ENCODE measurements around the gene BORCS6. TPM values are rescaled to one million over a fixed set of nuclear protein-coding genes. Genes with fewer than 3 reads are reported as not detected.
A peak's percentile ranks its signal among the peaks of the same experiment; 100 is the strongest.
"Not testable (repeated sequence)": the region's sequence is repeated elsewhere in the genome, so short reads cannot be mapped to it uniquely, and the experiment has no call there.

The BORCS6 gene
- total and polyA plus RNA-seq, 3 experiments from 2014 or later, result 8.1 to 30.0 (median 8.8) TPM

DNA sequence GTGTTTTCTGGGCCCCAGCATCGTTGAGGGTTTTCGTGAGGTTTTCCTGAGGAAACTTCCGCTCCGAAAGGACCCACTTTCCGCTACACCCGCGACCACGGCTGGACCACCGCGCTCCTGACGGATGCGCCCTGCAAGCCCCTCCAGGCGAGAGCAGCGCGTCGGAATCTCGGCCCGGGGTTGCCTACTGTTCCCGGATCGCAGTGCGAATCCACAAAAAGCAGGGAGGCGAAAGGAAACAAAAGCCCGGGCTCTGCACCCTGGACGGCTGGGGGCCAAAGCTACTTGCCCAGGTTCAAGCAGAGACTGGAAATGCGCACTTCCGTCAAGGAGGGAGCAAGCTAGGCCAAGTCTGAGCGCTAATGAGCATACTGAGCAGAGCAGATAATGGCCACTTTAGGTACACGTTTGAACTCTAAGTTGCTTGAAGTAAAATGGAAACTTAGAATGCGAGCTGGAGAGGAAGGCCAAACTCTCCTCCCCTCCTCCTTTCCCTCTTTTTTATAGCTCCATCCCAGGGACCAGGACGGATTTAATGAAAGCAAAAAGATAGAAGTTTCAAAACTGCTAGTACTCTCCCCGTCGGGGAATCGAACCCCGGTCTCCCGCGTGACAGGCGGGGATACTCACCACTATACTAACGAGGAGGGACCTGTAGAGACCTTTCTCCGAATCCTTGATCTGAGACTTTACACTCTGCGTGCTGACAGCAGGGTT, 31.8 kb upstream of the BORCS6 start:
- Mint-ChIP-seq H3K27me3 (peaks cover 0 to 25% of the 10 kb centered on the region in 2 donors), H3K27ac (peak overlapping the region; percentile 94 to 100 (median 96)), H3K9me3 (peaks cover 0 to 17% (median 6%) of the 10 kb centered on the region in 5 donors), H3K4me3 (peak overlapping the region; percentile 86 to 98 (median 97)), H3K36me3 (peaks cover 2 to 41% (median 3%) of the 10 kb centered on the region in 3 donors), H3K4me1 (peaks cover 56 to 73% (median 70%) of the 10 kb centered on the region in 3 donors)
- CTCF ChIA-PET, result interaction anchor here (1.0 to 5.6 kb wide), 22 partner anchors 9 to 143 kb away, joined by 3 to 63 read pairs (median 10); partner anchors contain the start of genes AURKB, BORCS6, CTC1 and PER1
- DNase-seq, result peak; percentile 80 to 95 (median 91)
- POLR2A ChIA-PET, result interaction anchor here (0.5 to 8.4 kb wide), 21 partner anchors 10 to 102 kb away, joined by 3 to 149 read pairs (median 4); partner anchors contain the start of genes ALOXE3, AURKB, BORCS6 and CTC1
- peak overlapping the region; percentile 98 for H3K4me3 ChIP-seq (ENCODE audit: low read length)
- no peaks in the 10 kb centered on the region for H3K27me3 ChIP-seq (ENCODE audit: insufficient read depth, low read length, poor library complexity, severe bottlenecking)
- peaks cover 35% of the 10 kb centered on the region for H3K4me1 ChIP-seq (ENCODE audit: insufficient read depth, low read length)
- peaks cover 3% of the 10 kb centered on the region for H3K36me3 ChIP-seq (ENCODE audit: insufficient read depth, low read length)
- no peaks in the 10 kb centered on the region for H3K9me3 ChIP-seq (ENCODE audit: low read length)
- H3K27ac ChIP-seq (ENCODE audit: low read depth, low read length), result peak overlapping the region; percentile 86

DNA sequence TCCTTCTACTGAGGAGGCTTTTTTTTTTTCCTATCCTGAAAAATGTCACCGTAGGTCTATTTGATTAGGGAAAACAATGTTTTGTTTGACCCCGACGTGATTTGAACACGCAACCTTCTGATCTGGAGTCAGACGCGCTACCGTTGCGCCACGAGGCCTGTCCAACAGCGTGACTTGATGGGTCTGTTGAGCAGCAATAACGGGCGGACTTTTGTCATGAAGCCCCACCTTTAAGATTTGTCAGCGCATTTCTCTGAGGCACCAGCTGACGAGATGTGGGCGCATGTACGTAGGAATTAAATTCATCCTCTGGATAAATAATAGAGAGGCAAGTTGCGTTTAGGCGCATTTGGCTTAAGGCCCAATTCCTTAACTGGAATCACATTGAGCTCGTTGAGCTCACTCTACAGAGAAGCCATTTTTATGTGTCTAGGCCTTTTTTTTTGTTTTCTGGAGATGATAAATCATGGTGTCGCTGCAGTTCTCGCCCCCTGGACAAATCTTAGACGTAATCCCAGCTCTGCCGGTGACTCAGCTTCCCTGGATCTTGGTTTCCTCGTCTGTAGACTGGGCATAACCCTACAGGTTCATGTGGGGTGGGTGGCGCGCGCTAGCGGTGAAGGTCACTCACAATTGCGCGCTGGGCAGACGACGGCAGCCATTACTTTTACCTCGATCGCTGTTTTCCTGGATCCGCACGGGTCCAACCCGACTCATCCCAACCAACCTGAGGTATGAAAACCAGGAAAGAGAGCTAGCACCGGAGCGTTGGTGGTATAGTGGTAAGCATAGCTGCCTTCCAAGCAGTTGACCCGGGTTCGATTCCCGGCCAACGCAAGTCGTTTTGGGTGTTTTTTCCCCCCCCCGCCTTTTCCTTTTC, 31.0 kb upstream of the BORCS6 start:
- H3K27ac ChIP-seq (ENCODE audit: low read depth, low read length), result peak overlapping the region; percentile 86
- peak; percentile 75 to 88 (median 80) for DNase-seq
- Mint-ChIP-seq H3K27me3 (peaks cover 0 to 21% of the 10 kb centered on the region in 2 donors), H3K4me3 (peak overlapping the region; percentile 86 to 98 (median 97)), H3K9me3 (peaks cover 0 to 17% (median 6%) of the 10 kb centered on the region in 5 donors), H3K36me3 (peaks cover 2 to 35% (median 3%) of the 10 kb centered on the region in 3 donors), H3K4me1 (peaks cover 49 to 67% (median 62%) of the 10 kb centered on the region in 3 donors), H3K27ac (peak overlapping the region; percentile 94 to 100 (median 96))
- peak overlapping the region; percentile 98 for H3K4me3 ChIP-seq (ENCODE audit: low read length)
- H3K27me3 ChIP-seq (ENCODE audit: insufficient read depth, low read length, poor library complexity, severe bottlenecking), result no peaks in the 10 kb centered on the region
- H3K4me1 ChIP-seq (ENCODE audit: insufficient read depth, low read length), result peaks cover 27% of the 10 kb centered on the region
- peaks cover 3% of the 10 kb centered on the region for H3K36me3 ChIP-seq (ENCODE audit: insufficient read depth, low read length)
- ChIA-PET CTCF (interaction anchor here (0.6 to 5.6 kb wide), 23 partner anchors 8 to 142 kb away, joined by 3 to 63 read pairs (median 10); partner anchors contain the start of genes AURKB, BORCS6, CTC1 and PER1), POLR2A (interaction anchor here (0.6 to 8.4 kb wide), 17 partner anchors 11 to 101 kb away, joined by 3 to 149 read pairs (median 11); partner anchors contain the start of genes ALOXE3, AURKB, BORCS6 and CTC1)
- H3K9me3 ChIP-seq (ENCODE audit: low read length), result no peaks in the 10 kb centered on the region

DNA sequence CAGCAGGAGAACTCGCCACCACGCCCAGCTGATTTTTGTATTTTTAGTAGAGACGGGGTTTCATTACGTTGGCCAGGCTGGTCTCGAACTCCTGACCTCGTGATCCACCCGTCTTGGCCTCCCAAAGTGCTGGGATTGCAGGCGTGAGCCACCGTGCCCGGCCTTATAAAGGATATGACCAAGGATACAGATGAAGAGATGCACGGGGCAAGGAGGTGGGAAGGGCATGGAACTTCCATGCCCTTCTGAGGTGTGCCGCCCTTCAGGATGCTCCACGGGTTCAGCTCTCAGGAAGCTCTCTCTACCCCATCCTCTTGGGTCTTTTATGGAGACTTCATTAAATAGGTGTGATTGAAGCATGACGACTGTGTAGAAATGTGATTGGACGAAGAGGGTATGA, 24.0 kb upstream of the BORCS6 start:
- H3K9me3 ChIP-seq (ENCODE audit: low read length); H3K9me3 Mint-ChIP-seq; H3K27ac ChIP-seq (ENCODE audit: low read depth, low read length); H3K36me3 ChIP-seq (ENCODE audit: insufficient read depth, low read length); POLR2A ChIA-PET; H3K27me3 ChIP-seq (ENCODE audit: insufficient read depth, low read length, poor library complexity, severe bottlenecking); H3K4me3 ChIP-seq (ENCODE audit: low read length); H3K27me3 Mint-ChIP-seq; DNase-seq; H3K36me3 Mint-ChIP-seq; CTCF ChIA-PET: not testable (repeated sequence)
- peak overlapping the region in 1 of 7 donors; percentile 74 for H3K4me3 Mint-ChIP-seq
- H3K4me1 ChIP-seq (ENCODE audit: insufficient read depth, low read length), result peaks cover 12% of the 10 kb centered on the region
- H3K4me1 Mint-ChIP-seq, result peaks cover 19 to 26% (median 23%) of the 10 kb centered on the region in 3 donors
- H3K27ac Mint-ChIP-seq, result peak overlapping the region in 2 of 8 donors; percentile 23 to 56

DNA sequence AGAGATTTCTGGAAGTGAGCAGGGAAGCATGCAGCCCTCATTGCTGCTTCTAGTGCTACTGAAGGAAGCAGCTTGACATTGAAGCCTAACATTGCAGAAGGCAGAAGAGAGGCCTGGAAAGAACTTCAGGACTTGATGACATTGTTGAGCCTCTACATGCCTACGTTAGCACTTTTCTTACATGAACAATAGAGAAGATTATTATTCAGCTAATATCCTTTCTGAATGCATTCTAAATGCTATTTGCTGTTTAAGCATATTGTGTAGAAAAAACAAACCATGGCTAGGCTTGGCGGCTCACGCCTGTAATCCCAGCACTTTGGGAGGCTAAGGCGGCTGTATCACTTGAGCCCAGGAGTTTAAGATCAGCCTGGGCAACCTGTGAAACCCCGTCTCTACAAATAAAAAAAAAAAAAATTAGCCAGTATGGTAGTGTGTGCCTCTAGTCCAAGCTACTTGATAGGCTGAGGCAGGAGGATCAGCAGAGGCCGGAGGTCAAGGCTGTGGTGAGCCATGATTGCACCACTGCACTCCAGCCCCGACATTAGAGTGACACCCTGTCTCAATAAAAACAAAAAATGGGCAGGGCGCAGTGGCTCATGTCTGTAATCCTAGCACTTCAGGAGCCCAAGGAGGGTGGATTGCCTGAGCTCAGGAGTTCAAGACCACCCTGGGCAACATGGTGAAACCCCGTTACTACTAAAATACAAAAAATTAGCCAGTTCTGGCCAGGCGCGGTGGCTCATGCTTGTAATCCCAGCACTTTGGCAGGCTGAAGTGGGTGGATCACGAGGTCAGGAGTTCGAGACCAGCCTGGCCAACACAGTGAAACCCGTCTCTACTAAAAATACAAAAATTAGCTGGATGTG, 22.6 kb upstream of the BORCS6 start:
- H3K9me3 Mint-ChIP-seq, result no peaks in the 10 kb centered on the region
- H3K27me3 ChIP-seq (ENCODE audit: insufficient read depth, low read length, poor library complexity, severe bottlenecking), result no peaks in the 10 kb centered on the region
- no peak overlapping the region for H3K27ac Mint-ChIP-seq
- H3K27me3 Mint-ChIP-seq, result peaks cover 0 to 3% of the 10 kb centered on the region in 2 donors
- ChIA-PET POLR2A (no interaction called here), CTCF (interaction anchor here (1.1 to 1.4 kb wide), 2 partner anchors 9 to 23 kb away, joined by 3 to 5 read pairs; no protein-coding TSS in a partner anchor)
- DNase-seq, result no peak
- H3K36me3 ChIP-seq (ENCODE audit: insufficient read depth, low read length), result no peaks in the 10 kb centered on the region
- H3K4me3 Mint-ChIP-seq, result peak overlapping the region in 2 of 7 donors; percentile 23 to 83
- no peak overlapping the region for H3K4me3 ChIP-seq (ENCODE audit: low read length)
- H3K9me3 ChIP-seq (ENCODE audit: low read length), result no peaks in the 10 kb centered on the region
- H3K27ac ChIP-seq (ENCODE audit: low read depth, low read length), result no peak overlapping the region
- peaks cover 15 to 22% (median 17%) of the 10 kb centered on the region in 3 donors for H3K4me1 Mint-ChIP-seq
- H3K36me3 Mint-ChIP-seq, result peaks cover 0 to 4% (median 0%) of the 10 kb centered on the region in 3 donors
- H3K4me1 ChIP-seq (ENCODE audit: insufficient read depth, low read length), result peaks cover 12% of the 10 kb centered on the region

DNA sequence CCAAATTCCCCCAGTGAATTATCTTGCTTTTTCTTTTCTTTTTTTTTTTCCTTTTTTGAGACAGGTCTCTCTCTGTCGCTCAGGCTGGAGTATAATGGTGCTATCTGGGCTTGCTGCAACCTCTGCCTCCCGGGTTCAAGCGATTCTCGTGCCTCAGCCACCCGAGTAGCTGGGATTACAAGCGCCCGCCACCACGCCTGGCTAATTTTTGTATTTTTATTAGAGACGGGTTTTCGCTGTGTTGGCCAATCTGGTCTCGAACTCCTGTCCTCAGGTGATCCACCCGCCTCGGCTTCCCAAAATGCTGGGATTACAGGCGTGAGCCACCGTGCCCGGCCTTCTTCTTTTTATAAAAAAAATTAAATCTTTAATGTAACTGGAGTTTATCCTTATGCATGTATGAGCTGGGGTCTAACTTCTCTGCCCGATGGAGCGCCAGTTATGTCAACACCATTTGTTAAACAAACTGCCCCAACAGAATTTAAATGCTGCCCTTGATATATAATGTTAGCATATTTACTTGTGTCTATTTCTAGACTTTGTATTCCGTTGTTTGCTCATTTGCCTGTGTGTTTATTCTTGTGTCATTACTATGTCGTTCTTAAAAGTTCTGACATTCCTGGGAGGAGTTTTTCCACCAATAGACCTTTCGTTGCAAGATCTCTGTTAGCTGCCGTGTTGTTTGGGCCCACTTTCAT, 20.9 kb upstream of the BORCS6 start:
- no peaks in the 10 kb centered on the region for H3K27me3 ChIP-seq (ENCODE audit: insufficient read depth, low read length, poor library complexity, severe bottlenecking)
- ChIA-PET POLR2A (interaction anchor here (0.5 to 2.4 kb wide), 16 partner anchors 8 to 1176 kb away, joined by 3 to 24 read pairs (median 4); partner anchors contain the start of genes CTC1 and SLC25A35), CTCF (interaction anchor here (0.7 to 1.8 kb wide), 8 partner anchors 11 to 132 kb away, joined by 3 to 10 read pairs (median 4); no protein-coding TSS in a partner anchor)
- H3K36me3 ChIP-seq (ENCODE audit: insufficient read depth, low read length), result no peaks in the 10 kb centered on the region
- H3K27ac ChIP-seq (ENCODE audit: low read depth, low read length), result peak overlapping the region; percentile 61
- H3K9me3 ChIP-seq (ENCODE audit: low read length), result no peaks in the 10 kb centered on the region
- peaks cover 12% of the 10 kb centered on the region for H3K4me1 ChIP-seq (ENCODE audit: insufficient read depth, low read length)
- Mint-ChIP-seq H3K27ac (peak overlapping the region; percentile 53 to 95 (median 92)), H3K4me1 (peaks cover 15 to 22% (median 17%) of the 10 kb centered on the region in 3 donors), H3K9me3 (no peaks in the 10 kb centered on the region), H3K4me3 (peak overlapping the region; percentile 83 to 96 (median 89)), H3K27me3 (peaks cover 0 to 3% of the 10 kb centered on the region in 2 donors), H3K36me3 (peaks cover 0 to 4% (median 0%) of the 10 kb centered on the region in 3 donors)
- no peak for DNase-seq
- peak overlapping the region; percentile 93 for H3K4me3 ChIP-seq (ENCODE audit: low read length)

DNA sequence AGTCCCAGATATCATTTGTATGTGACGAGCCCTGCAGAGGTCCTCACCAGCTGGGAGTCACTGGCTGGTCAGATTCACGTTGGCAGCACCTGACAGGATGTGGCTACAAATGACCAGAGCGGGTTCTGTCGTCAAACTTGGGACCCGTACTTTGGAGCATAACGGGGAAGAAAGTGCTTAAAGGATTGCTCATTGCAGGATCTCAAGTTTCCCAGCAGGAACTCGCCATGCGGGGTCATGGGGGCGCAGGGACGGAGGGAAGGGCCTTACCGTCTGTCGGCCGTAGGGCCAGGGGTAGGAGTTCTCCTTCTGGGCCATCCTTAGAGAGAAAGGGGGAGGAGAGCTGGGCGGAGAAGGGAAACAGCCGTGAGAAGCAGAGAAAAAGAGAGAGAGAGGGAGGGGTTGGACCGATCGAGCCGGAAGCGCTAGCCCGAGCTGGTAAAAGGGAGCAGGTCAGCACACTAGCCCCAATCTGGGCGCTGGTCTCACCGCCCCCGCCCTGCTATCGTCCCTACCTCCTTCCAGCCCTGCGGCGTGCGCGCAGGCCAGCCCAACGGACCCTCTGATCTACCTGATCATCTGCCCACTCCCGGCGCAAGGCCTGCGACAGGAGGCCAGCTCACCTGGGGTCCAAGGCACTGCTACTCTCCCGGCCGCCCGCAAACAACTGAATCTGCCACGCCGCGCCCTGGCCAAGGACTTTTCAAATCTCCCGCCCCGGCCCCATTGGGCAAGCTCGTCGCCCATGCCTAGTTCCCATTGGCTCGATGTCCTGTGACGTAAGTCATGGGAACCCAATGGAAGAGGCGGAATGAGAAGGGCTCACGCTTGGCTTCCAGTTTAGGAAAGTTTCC, 20.2 kb upstream of the BORCS6 start, which contains the start of gene AURKB:
AURKB (minus strand) TSS at position 669 of the 854 bp plus-strand sequence; CDS start at position 318, 351 bp downstream.
- Mint-ChIP-seq H3K4me1 (peaks cover 15 to 22% (median 17%) of the 10 kb centered on the region in 3 donors), H3K4me3 (peak within 1 kb of the TSS; percentile 83 to 96 (median 89)), H3K36me3 (peaks cover 0 to 4% (median 0%) of the 10 kb centered on the region in 3 donors), H3K9me3 (no peaks in the 10 kb centered on the region), H3K27me3 (peaks cover 0 to 3% of the 10 kb centered on the region in 2 donors), H3K27ac (peak within 1 kb of the TSS; percentile 53 to 95 (median 92))
- Histone ChIP-seq H3K27me3 (ENCODE audit: insufficient read depth, low read length, poor library complexity, severe bottlenecking) (no peaks in the 10 kb centered on the region), H3K27ac (ENCODE audit: low read depth, low read length) (peak within 1 kb of the TSS; percentile 61), H3K4me3 (ENCODE audit: low read length) (peak within 1 kb of the TSS; percentile 93), H3K9me3 (ENCODE audit: low read length) (no peaks in the 10 kb centered on the region), H3K4me1 (ENCODE audit: insufficient read depth, low read length) (peaks cover 12% of the 10 kb centered on the region), H3K36me3 (ENCODE audit: insufficient read depth, low read length) (no peaks in the 10 kb centered on the region)
- ChIA-PET CTCF (interaction anchor here (0.7 to 1.8 kb wide), 8 partner anchors 11 to 131 kb away, joined by 3 to 10 read pairs (median 4); no protein-coding TSS in a partner anchor), POLR2A (interaction anchor here (0.5 to 2.4 kb wide), 15 partner anchors 8 to 1175 kb away, joined by 3 to 24 read pairs (median 4); partner anchors contain the start of genes CTC1 and SLC25A35)
- DNase-seq, result peak; percentile 86 to 96 (median 92)

All from CD8-positive, alpha-beta memory T cell (primary cell).